ENCODE results near the gene COL5A1.

Gene COL5A1

GRCh38 chr9:134778841-134779411 is 137.3 kb downstream of the COL5A1 start:
- FAIRE-seq, result no peak
- no peak for DNase-seq (ENCODE audit: insufficient read length, low spot score)

- FAIRE-seq (no peak), DNase-seq (ENCODE audit: insufficient read length, low spot score) (no peak)
Observed at GRCh38 chr9:134779640-134780039, 138.0 kb downstream of the COL5A1 start.

- no peak for DNase-seq (ENCODE audit: insufficient read length, low spot score)
Observed at GRCh38 chr9:134781591-134782302, 140.1 kb downstream of the COL5A1 start.

GRCh38 chr9:134782921-134783698 is 141.5 kb downstream of the COL5A1 start:
- no peak for FAIRE-seq
- DNase-seq (ENCODE audit: insufficient read length, low spot score), result no peak

More at GRCh38 chr9:134781591-134782302, 140.1 kb downstream of the COL5A1 start:
- FAIRE-seq, result no peak

GRCh38 chr9:134783699-134784039 is 142.1 kb downstream of the COL5A1 start:
- no peak for DNase-seq (ENCODE audit: insufficient read length, low spot score)
- FAIRE-seq, result no peak

GRCh38 chr9:134784577-134785305 is 143.1 kb downstream of the COL5A1 start:
- FAIRE-seq (no peak), DNase-seq (ENCODE audit: insufficient read length, low spot score) (no peak)

- DNase-seq (ENCODE audit: insufficient read length, low spot score) (no peak), FAIRE-seq (no peak)
Observed at GRCh38 chr9:134785325-134786108, 143.9 kb downstream of the COL5A1 start.

- FAIRE-seq (no peak), DNase-seq (ENCODE audit: insufficient read length, low spot score) (no peak)
Observed at GRCh38 chr9:134787601-134788531, 146.3 kb downstream of the COL5A1 start.

- FAIRE-seq, result no peak
- DNase-seq (ENCODE audit: insufficient read length, low spot score), result no peak
Observed at GRCh38 chr9:134789168-134789567, 147.6 kb downstream of the COL5A1 start.

- no peak for DNase-seq (ENCODE audit: insufficient read length, low spot score)
- no peak for FAIRE-seq
Observed at GRCh38 chr9:134791009-134791408, 149.4 kb downstream of the COL5A1 start.

- FAIRE-seq (no peak), DNase-seq (ENCODE audit: insufficient read length, low spot score) (no peak)
Observed at GRCh38 chr9:134792627-134793026, 151.0 kb downstream of the COL5A1 start.

- FAIRE-seq, result no peak
- no peak for DNase-seq (ENCODE audit: insufficient read length, low spot score)
Observed at GRCh38 chr9:134793288-134794188, 151.9 kb downstream of the COL5A1 start.

GRCh38 chr9:134794663-134795370 is 153.2 kb downstream of the COL5A1 start:
- DNase-seq (ENCODE audit: insufficient read length, low spot score) (no peak), FAIRE-seq (no peak)

GRCh38 chr9:134795446-134795845 is 153.8 kb downstream of the COL5A1 start:
- FAIRE-seq (no peak), DNase-seq (ENCODE audit: insufficient read length, low spot score) (no peak)

- DNase-seq (ENCODE audit: insufficient read length, low spot score) (no peak), FAIRE-seq (no peak)
Observed at GRCh38 chr9:134796882-134797281, 155.3 kb downstream of the COL5A1 start.

- FAIRE-seq (no peak), DNase-seq (ENCODE audit: insufficient read length, low spot score) (no peak)
Observed at GRCh38 chr9:134800791-134801339, 159.3 kb downstream of the COL5A1 start.

GRCh38 chr9:134802216-134802795 is 160.7 kb downstream of the COL5A1 start:
- no peak for FAIRE-seq
- no peak for DNase-seq (ENCODE audit: insufficient read length, low spot score)

Measured in GM19239 (cell line).